Nephron (organoid): Measurements from ENCODE around the gene FBN1.
A peak's percentile ranks its signal among the peaks of the same experiment; 100 is the strongest.

Source experiments
- H3K27ac Mint-ChIP-seq, 3 experiments: 2 replicates each; pipeline ENCODE4 v1.8.0; 2020; ENCODE audit warnings: mixed read lengths in 3 of 3, mild to moderate bottlenecking in 2 of 3, moderate library complexity in 1 of 3
- H3K27me3 Mint-ChIP-seq: 2 replicates; pipeline ENCODE4 v1.8.0; 2021; ENCODE audit warnings: low read depth, mild to moderate bottlenecking, moderate library complexity, mixed read lengths
- H3K36me3 Mint-ChIP-seq: 2 replicates; pipeline ENCODE4 v1.8.0; 2020; ENCODE audit warnings: low read depth, mixed read lengths
- H3K4me1 Mint-ChIP-seq: 2 replicates; pipeline ENCODE4 v1.8.0; 2020; ENCODE audit warnings: mixed read lengths
- H3K4me3 Mint-ChIP-seq, 3 experiments: 2 replicates each; pipeline ENCODE4 v1.8.0; 2020; ENCODE audit warnings: mild to moderate bottlenecking in 3 of 3, mixed read lengths in 3 of 3, moderate library complexity in 2 of 3
- H3K9me3 Mint-ChIP-seq: 2 replicates; pipeline ENCODE4 v1.8.0; 2020; ENCODE audit warnings: mixed read lengths
- TF ChIP-seq, protein P1 (sequence below), 3 experiments: fragments of 200-600 bp; sonication (generic); IDR thresholded peaks; one replicate each; pipeline ENCODE4 v1.5.0; 2021; ENCODE audit warnings: antibody characterized with exemption in 3 of 3; ENCODE audit not compliant: unreplicated experiment in 3 of 3

Gene FBN1

GRCh38 chr15:48643776-48644466, 1.6 kb downstream of the FBN1 start:
- H3K27me3 Mint-ChIP-seq, result no peaks in the 10 kb centered on the region
- H3K27ac Mint-ChIP-seq, result peak overlapping the region; percentile 60 to 79 (median 74)
- H3K9me3 Mint-ChIP-seq, result no peaks in the 10 kb centered on the region
- peaks cover 36% of the 10 kb centered on the region for H3K4me1 Mint-ChIP-seq
- TF ChIP-seq, protein P1, sequence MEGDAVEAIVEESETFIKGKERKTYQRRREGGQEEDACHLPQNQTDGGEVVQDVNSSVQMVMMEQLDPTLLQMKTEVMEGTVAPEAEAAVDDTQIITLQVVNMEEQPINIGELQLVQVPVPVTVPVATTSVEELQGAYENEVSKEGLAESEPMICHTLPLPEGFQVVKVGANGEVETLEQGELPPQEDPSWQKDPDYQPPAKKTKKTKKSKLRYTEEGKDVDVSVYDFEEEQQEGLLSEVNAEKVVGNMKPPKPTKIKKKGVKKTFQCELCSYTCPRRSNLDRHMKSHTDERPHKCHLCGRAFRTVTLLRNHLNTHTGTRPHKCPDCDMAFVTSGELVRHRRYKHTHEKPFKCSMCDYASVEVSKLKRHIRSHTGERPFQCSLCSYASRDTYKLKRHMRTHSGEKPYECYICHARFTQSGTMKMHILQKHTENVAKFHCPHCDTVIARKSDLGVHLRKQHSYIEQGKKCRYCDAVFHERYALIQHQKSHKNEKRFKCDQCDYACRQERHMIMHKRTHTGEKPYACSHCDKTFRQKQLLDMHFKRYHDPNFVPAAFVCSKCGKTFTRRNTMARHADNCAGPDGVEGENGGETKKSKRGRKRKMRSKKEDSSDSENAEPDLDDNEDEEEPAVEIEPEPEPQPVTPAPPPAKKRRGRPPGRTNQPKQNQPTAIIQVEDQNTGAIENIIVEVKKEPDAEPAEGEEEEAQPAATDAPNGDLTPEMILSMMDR (IDR thresholded peaks at IDR 0.05; ENCODE audit: unreplicated experiment in 3 of 3), result no peak
- H3K36me3 Mint-ChIP-seq, result peaks cover 14% of the 10 kb centered on the region
- peak overlapping the region; percentile 84 to 90 (median 90) for H3K4me3 Mint-ChIP-seq

GRCh38 chr15:48643206-48643605, 2.3 kb downstream of the FBN1 start:
- Mint-ChIP-seq H3K4me3 (peak overlapping the region; percentile 84 to 90 (median 90)), H3K4me1 (peaks cover 36% of the 10 kb centered on the region), H3K9me3 (no peaks in the 10 kb centered on the region), H3K27ac (peak overlapping the region; percentile 6 to 79 (median 60)), H3K27me3 (no peaks in the 10 kb centered on the region), H3K36me3 (peaks cover 14% of the 10 kb centered on the region)
- TF ChIP-seq, protein P1 (IDR thresholded peaks at IDR 0.05; ENCODE audit: unreplicated experiment in 3 of 3), result no peak

- Mint-ChIP-seq H3K36me3 (peaks cover 14% of the 10 kb centered on the region), H3K9me3 (no peaks in the 10 kb centered on the region), H3K27me3 (no peaks in the 10 kb centered on the region), H3K4me1 (peaks cover 36% of the 10 kb centered on the region), H3K27ac (peak overlapping the region in 2 of 3 experiments; percentile 60 to 79), H3K4me3 (peak overlapping the region; percentile 84 to 90 (median 90))
- TF ChIP-seq, protein P1 (IDR thresholded peaks at IDR 0.05; ENCODE audit: unreplicated experiment in 3 of 3), result no peak
These were observed 2.7 kb downstream of the FBN1 start for GRCh38 chr15:48642795-48643194.

DNA sequence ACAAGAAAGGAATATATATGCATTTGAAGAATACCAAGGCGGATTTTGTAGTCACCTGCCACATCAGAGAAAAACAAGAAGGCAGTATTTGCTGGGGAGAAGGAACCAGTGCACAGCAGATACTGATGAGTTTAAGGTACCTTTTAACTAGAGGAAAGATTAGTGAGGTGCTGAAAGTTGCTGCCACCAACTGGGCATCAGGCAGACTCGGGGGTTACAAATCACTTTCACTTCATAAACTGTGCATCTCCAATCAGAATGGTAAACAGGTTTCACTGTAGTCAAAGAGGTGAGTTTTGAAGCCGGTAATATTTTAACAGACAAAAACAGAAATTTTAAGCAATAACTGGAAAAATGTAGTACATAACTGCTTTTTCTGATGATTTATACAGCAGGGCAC, 4.1 kb downstream of the FBN1 start:
- Mint-ChIP-seq H3K4me3 (peak overlapping the region; percentile 7 to 90 (median 41)), H3K4me1 (peaks cover 27% of the 10 kb centered on the region), H3K27ac (peak overlapping the region in 1 of 3 experiments; percentile 23), H3K27me3 (no peaks in the 10 kb centered on the region), H3K9me3 (no peaks in the 10 kb centered on the region), H3K36me3 (peaks cover 14% of the 10 kb centered on the region)
- TF ChIP-seq, protein P1 (IDR thresholded peaks at IDR 0.05; ENCODE audit: unreplicated experiment in 3 of 3), result no peak

DNA sequence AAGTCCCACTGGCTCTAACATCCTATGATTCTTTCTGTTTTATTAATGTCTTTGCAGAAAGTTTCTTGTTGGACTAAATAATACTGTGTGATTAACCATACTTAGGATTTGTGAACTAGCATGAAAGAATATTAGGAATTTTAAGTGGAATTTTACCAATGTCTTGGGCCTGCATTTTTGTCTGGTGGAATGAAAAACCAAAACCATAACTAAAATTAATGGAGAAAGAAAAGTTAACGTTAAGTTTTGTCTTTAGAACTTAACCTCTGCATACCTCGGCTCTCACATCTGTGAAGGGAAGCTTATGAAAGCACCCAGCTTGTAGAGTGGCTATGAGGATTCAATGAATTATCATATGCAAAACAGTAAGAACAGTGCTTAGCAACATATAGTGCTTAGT, 6.5 kb downstream of the FBN1 start:
- peaks cover 18% of the 10 kb centered on the region for H3K36me3 Mint-ChIP-seq
- H3K27me3 Mint-ChIP-seq, result no peaks in the 10 kb centered on the region
- no peak overlapping the region for H3K4me3 Mint-ChIP-seq
- no peak overlapping the region for H3K27ac Mint-ChIP-seq
- H3K4me1 Mint-ChIP-seq, result peaks cover 32% of the 10 kb centered on the region
- TF ChIP-seq, protein P1 (IDR thresholded peaks at IDR 0.05; ENCODE audit: unreplicated experiment in 3 of 3), result no peak
- no peaks in the 10 kb centered on the region for H3K9me3 Mint-ChIP-seq

GRCh38 chr15:48637639-48638038, 7.9 kb downstream of the FBN1 start:
- H3K27me3 Mint-ChIP-seq, result no peaks in the 10 kb centered on the region
- peaks cover 18% of the 10 kb centered on the region for H3K36me3 Mint-ChIP-seq
- no peaks in the 10 kb centered on the region for H3K9me3 Mint-ChIP-seq
- peaks cover 25% of the 10 kb centered on the region for H3K4me1 Mint-ChIP-seq
- TF ChIP-seq, protein P1 (IDR thresholded peaks at IDR 0.05; ENCODE audit: unreplicated experiment in 3 of 3), result no peak
- no peak overlapping the region for H3K27ac Mint-ChIP-seq
- H3K4me3 Mint-ChIP-seq, result no peak overlapping the region
